Adipocyte (in vitro differentiated cells): ENCODE results near the gene KRTAP10-5.
"Not testable (repeated sequence)": the region's sequence is repeated elsewhere in the genome, so short reads cannot be mapped to it uniquely, and the experiment has no call there.

Experiments
- DNase-seq: peaks from one replicate; pipeline ENCODE4 v3.0.0-alpha.2; 2015; ENCODE audit warnings: low read depth
- H3K27me3 ChIP-seq: replicated peaks from 2 replicates; pipeline ENCODE4 v1.7.0; 2013; ENCODE audit warnings: mild to moderate bottlenecking, low read length, moderate library complexity; ENCODE audit not compliant: control insufficient read depth, insufficient read depth
- H3K36me3 ChIP-seq: 2 replicates; pipeline ENCODE4 v1.7.0; 2013; ENCODE audit warnings: low read length, mild to moderate bottlenecking, moderate library complexity; ENCODE audit not compliant: control insufficient read depth, insufficient read depth, severe bottlenecking
- H3K4me1 ChIP-seq: 2 replicates; pipeline ENCODE4 v1.7.0; 2013; ENCODE audit warnings: mild to moderate bottlenecking, low read length, moderate library complexity; ENCODE audit not compliant: control insufficient read depth, insufficient read depth
- H3K4me3 ChIP-seq: 2 replicates; pipeline ENCODE4 v1.7.0; 2013; ENCODE audit warnings: mild to moderate bottlenecking, low read length, moderate library complexity
- H3K9ac ChIP-seq: 2 replicates; pipeline ENCODE4 v1.7.0; 2013; ENCODE audit warnings: mild to moderate bottlenecking, low read length, moderate library complexity
- H3K9me3 ChIP-seq: 2 replicates; pipeline ENCODE4 v1.7.0; 2013; ENCODE audit warnings: mild to moderate bottlenecking, low read length, moderate library complexity; ENCODE audit not compliant: control insufficient read depth

KRTAP10-5 gene

GRCh38 chr21:44550807-44551206 is 29.6 kb downstream of the KRTAP10-5 start:
- H3K4me3 ChIP-seq = no peak overlapping the region
- no peak overlapping the region for H3K9ac ChIP-seq
- H3K36me3 ChIP-seq = no peaks in the 10 kb centered on the region
- no peaks in the 10 kb centered on the region for H3K4me1 ChIP-seq
- peaks cover 27% of the 10 kb centered on the region for H3K9me3 ChIP-seq
- DNase-seq = no peak
- H3K27me3 ChIP-seq = peaks cover 44% of the 10 kb centered on the region

GRCh38 chr21:44550285-44550684 is 30.1 kb downstream of the KRTAP10-5 start:
- not testable (repeated sequence) for H3K4me1 ChIP-seq, DNase-seq, H3K36me3 ChIP-seq

GRCh38 chr21:44549525-44550211 is 30.7 kb downstream of the KRTAP10-5 start:
- Histone ChIP-seq H3K36me3 (no peaks in the 10 kb centered on the region), H3K27me3 (peaks cover 41% of the 10 kb centered on the region), H3K9ac (no peak overlapping the region), H3K4me1 (no peaks in the 10 kb centered on the region), H3K4me3 (no peak overlapping the region), H3K9me3 (peaks cover 32% of the 10 kb centered on the region)
- no peak for DNase-seq

More at GRCh38 chr21:44550285-44550684, 30.1 kb downstream of the KRTAP10-5 start:
- Histone ChIP-seq H3K9me3 (peaks cover 32% of the 10 kb centered on the region), H3K27me3 (peaks cover 41% of the 10 kb centered on the region)
- H3K4me3 ChIP-seq, H3K9ac ChIP-seq: not testable (repeated sequence)

GRCh38 chr21:44548922-44549321 is 31.5 kb downstream of the KRTAP10-5 start:
- peaks cover 25% of the 10 kb centered on the region for H3K9me3 ChIP-seq
- H3K9ac ChIP-seq = no peak overlapping the region
- no peaks in the 10 kb centered on the region for H3K4me1 ChIP-seq
- H3K36me3 ChIP-seq = no peaks in the 10 kb centered on the region
- H3K27me3 ChIP-seq = peaks cover 41% of the 10 kb centered on the region
- no peak overlapping the region for H3K4me3 ChIP-seq
- DNase-seq = no peak

GRCh38 chr21:44548381-44548780 is 32.0 kb downstream of the KRTAP10-5 start:
- H3K9ac ChIP-seq = no peak overlapping the region
- peaks cover 25% of the 10 kb centered on the region for H3K9me3 ChIP-seq
- H3K4me1 ChIP-seq = no peaks in the 10 kb centered on the region
- DNase-seq = no peak
- H3K4me3 ChIP-seq = no peak overlapping the region
- no peaks in the 10 kb centered on the region for H3K36me3 ChIP-seq
- H3K27me3 ChIP-seq = peaks cover 36% of the 10 kb centered on the region

GRCh38 chr21:44547656-44548331 is 32.6 kb downstream of the KRTAP10-5 start:
- H3K4me1 ChIP-seq = no peaks in the 10 kb centered on the region
- no peaks in the 10 kb centered on the region for H3K36me3 ChIP-seq
- H3K27me3 ChIP-seq = peaks cover 31% of the 10 kb centered on the region
- H3K4me3 ChIP-seq = no peak overlapping the region
- H3K9me3 ChIP-seq = peaks cover 31% of the 10 kb centered on the region
- DNase-seq = no peak
- no peak overlapping the region for H3K9ac ChIP-seq

GRCh38 chr21:44544566-44544965 is 35.8 kb downstream of the KRTAP10-5 start:
- H3K9me3 ChIP-seq = peaks cover 45% of the 10 kb centered on the region
- H3K9ac ChIP-seq = no peak overlapping the region
- no peak overlapping the region for H3K4me3 ChIP-seq
- no peak for DNase-seq
- no peaks in the 10 kb centered on the region for H3K4me1 ChIP-seq
- H3K36me3 ChIP-seq = no peaks in the 10 kb centered on the region
- peaks cover 16% of the 10 kb centered on the region for H3K27me3 ChIP-seq

GRCh38 chr21:44542716-44543115 is 37.7 kb downstream of the KRTAP10-5 start:
- Histone ChIP-seq H3K27me3 (peaks cover 4% of the 10 kb centered on the region), H3K4me1 (no peaks in the 10 kb centered on the region), H3K9ac (no peak overlapping the region), H3K4me3 (no peak overlapping the region), H3K36me3 (no peaks in the 10 kb centered on the region), H3K9me3 (peaks cover 43% of the 10 kb centered on the region)
- DNase-seq = no peak

- Histone ChIP-seq H3K9me3 (peaks cover 25% of the 10 kb centered on the region), H3K9ac (no peak overlapping the region), H3K4me1 (no peaks in the 10 kb centered on the region), H3K36me3 (no peaks in the 10 kb centered on the region), H3K27me3 (peaks cover 3% of the 10 kb centered on the region), H3K4me3 (no peak overlapping the region)
- DNase-seq = no peak
Measured at GRCh38 chr21:44540741-44541288, 39.6 kb downstream of the KRTAP10-5 start.

- no peak for DNase-seq
- Histone ChIP-seq H3K27me3 (peaks cover 3% of the 10 kb centered on the region), H3K4me1 (no peaks in the 10 kb centered on the region), H3K4me3 (no peak within 1 kb of the TSS), H3K36me3 (no peaks in the 10 kb centered on the region), H3K9me3 (peaks cover 20% of the 10 kb centered on the region), H3K9ac (no peak within 1 kb of the TSS)
Measured at GRCh38 chr21:44539991-44540666, 40.3 kb downstream of the KRTAP10-5 start, which contains the start of gene KRTAP10-1. TSS of gene KRTAP10-1 (minus strand) at chr21:44540195. CDS start at chr21:44540150, 45 bp downstream.

- peaks cover 3% of the 10 kb centered on the region for H3K27me3 ChIP-seq
- H3K4me3 ChIP-seq = no peak overlapping the region
- DNase-seq = no peak
- H3K9ac ChIP-seq = no peak overlapping the region
- no peaks in the 10 kb centered on the region for H3K36me3 ChIP-seq
- H3K4me1 ChIP-seq = no peaks in the 10 kb centered on the region
- H3K9me3 ChIP-seq = peaks cover 20% of the 10 kb centered on the region
Measured at GRCh38 chr21:44539046-44539445, 41.4 kb downstream of the KRTAP10-5 start.
